ENCODE data around the gene SH3BP5.

The SH3BP5 gene

DNA sequence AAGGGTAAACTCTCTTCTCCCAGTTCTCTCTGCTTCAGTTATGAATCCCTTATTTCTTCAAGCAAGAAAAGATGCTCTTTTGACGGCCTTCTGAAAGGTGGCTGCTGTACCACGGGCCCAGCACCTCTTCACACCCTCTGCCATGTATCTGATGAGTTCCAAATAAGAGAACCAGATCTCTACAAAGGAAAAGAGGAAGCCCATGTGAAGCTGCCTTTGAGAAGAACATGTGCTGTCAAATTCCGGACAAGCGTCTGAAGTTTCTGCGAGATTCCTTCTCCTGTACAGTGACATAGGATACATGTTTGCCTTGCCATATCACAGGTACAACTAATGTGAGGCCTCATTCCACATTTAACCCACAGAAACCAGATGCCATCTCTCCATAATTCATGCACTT is 59.2 kb downstream of the SH3BP5 start:
- DNase-seq (ENCODE audit: low spot score) = no peak

DNA sequence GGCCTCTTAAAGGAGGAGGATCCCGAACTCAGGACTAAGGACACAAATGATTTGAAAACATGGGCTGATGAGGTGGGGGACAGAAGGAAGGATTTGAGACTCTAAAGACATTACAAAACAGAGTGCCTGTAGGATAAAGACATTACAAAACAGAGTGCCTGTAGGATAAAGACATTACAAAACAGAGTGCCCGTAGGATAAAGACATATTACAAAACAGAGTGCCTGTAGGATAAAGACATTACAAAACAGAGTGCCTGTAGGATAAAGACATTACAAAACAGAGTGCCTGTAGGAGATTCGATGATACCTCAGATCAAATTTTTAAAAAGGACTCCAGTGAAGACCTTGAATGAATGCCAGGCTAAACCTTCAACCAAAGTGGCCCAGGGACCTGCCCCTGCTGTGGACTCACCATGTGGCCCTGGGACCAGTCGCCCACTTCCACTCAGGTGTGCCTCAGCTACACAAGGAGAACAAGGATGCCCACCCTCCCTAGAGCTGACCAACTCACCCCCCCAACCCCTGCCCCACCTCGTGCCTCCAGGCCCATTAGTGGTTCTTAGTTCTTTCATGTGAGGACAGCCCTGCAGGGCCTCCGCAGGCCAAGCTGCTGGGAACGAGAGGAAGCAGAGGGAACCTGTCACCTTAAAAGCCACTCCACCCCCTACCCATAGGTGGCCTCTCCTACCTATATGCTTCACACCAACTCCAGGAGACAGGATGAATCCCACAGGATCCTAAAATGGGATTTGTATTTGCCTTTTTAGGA is 59.8 kb downstream of the SH3BP5 start:
- DNase-seq (ENCODE audit: low spot score) = no peak

DNA sequence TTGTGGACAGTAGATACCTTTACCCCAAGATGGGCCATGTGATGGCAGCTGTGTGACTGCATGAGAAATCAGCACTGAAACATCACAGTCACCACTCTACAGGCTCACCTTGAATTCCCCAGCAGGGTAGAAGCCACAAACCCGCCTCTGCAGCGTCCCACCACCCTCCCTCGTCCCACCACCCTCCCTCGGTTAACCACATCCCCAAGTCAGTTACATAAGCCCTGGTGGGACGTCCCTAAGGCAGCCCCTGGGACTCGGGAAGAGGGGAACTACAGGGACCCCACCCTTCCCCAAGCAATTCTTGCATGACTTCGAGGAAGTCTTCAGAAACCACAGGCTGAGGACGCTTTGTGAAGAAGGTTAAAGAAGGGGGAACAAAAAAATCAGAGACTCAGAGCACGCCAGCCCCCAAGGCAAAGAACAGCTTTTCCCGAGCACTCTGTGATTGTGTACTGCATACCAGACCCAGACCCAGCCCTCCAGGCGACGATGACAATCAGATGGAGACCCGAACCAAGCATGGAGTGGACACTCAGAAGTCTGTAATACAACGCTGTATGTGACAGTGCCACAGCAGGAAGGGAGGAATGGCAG is 60.5 kb downstream of the SH3BP5 start:
- no peak for DNase-seq (ENCODE audit: low spot score)

DNA sequence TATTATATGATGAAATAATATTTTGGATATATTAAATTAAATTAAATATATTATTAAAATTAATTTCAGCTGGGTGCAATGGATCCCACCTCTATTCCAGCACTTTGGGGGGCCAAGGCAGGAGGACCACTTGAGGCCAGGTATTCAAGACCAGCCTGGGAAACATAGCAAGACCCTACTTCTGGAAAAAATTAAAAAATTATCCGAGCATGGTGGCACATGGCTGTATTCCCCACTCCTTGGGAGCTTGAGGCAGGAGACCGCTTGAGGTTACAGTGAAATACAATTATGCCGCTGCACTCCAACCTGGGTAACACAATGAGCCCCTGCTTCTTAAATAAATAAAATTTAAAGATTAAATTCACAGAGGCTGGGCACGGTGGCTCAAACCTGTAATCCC is 61.4 kb downstream of the SH3BP5 start:
- DNase-seq (ENCODE audit: low spot score) = no peak

DNA sequence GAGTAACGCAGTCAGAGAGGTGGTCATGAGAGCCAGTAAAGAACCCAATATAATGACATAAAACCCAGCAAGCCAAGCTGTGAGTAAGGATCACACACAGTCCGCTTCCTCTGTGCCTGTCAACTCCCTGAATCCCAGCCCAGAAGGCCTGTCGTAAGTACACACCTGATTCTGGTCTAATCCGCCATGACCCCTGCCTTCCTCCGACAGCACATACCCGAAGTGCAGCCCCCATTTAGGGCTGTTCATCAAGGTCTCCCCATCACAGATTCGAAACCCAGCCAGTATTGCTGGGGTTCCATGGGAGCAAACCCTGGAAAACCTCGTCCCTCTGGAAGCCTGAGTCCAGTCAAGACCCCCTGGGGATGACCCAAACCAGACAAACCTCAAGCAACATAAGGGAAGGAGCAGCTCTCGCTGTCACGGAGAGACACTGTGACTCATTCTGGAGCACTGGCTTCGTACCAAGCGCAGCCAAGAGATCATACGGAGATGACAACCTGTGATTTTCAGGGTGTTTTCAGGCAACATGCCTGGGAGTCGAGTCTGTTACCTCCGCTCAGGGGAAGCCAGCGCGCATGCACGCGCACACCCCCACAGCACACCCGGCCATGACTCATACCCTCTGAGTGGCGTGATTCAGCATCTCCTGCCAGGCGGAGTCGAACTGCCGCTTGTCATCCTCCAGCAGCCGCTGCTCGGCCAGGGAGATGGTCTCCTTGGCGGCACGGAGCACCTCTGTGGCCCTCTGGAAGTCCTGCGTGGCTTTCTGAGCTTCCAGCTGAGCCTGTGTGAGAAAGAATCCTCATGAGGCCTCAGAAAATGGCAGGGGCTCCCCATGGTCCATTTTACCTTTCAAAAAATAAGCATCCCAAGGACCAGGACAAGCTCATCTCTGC is 63.0 kb downstream of the SH3BP5 start:
- DNase-seq (ENCODE audit: low spot score) = peak; percentile 88

DNA sequence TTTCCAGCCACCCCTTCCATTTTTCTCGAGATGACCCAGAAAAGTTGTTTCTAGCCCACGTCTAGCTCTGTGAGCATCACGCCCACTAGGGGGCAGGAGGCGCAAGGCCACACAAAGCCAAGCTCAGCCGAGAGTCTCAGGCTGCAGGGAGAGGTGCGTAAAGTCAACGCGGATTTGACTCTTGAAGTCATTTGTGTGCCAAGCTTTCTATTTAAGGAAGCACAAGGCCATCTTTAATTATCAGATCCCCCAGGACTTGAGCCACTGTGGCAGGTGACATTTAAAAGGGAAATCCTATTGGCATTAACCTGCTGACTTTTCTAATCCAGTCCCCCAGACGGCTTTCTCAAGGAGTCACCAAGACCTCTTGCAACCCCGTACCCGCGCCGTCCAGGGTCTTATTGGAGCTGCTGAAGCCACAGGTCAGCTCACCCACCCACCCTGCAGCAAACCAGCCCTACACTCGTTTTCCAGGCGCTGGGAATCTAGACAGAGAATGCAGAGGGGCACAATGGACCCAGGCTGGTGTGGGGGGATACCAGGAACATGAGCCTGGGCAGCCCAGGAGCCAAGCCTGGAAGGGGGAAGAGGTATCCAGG is 64.3 kb downstream of the SH3BP5 start:
- DNase-seq (ENCODE audit: low spot score) = peak; percentile 64

DNA sequence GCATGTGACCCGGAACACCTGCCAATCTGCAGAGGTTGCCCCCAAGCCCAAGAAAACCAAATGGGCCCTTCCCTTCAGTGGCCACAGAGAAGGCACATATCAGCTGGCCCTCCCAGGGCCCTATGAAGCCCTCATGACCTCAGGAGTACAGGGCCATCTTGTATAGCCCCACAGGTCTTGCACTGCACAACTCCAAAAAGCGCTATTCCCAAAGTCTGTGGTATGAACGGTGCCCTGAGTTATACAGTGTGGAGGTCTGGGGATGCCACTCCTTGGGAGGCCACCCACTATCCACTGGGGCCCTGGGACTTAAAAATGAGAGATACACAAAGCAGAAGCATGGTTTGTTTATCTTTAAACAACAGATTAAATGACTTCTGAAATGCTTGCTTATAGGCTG is 64.9 kb downstream of the SH3BP5 start:
- DNase-seq (ENCODE audit: low spot score) = no peak

DNA sequence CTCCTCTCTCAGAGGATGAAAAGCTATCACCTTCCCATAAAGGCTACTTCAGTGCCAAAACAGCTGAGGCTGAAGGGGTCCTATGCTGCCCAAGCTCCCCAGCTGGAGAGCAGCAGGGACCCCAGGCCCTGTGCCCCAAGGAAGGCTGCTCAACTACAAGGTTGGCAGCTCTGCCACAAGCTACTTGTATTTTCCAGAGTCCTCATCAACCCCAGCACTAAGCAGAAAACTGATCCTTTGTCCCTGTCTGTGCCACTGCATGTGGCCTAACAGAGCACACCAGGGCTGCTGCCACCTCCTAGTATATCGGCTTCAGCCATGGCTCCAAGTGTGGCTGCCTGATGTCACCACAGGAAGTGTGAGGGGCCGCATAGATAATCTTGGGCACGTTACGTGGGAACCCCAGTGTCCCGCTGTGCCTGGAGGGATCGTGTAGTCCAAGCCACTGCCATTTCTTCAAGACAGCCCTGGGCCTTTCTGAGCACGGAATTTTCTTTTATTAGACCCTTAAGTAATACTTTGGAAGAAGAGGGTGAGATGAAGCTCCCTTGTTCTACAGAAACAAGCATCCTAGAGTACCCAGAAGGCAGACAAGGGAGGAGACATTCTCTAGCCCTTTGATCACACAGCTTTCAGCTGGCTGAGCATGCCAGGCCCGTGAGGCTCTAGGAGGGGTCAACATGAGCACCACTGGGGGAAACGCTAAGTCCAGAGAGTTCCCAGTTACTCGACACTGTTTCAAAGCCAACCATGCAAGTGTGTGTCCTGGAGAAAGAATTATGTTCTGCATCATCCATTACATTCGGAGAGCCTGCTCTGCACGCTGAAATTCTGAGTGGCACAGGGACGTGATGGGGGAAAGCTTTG is 65.6 kb downstream of the SH3BP5 start:
- DNase-seq (ENCODE audit: low spot score) = no peak

DNA sequence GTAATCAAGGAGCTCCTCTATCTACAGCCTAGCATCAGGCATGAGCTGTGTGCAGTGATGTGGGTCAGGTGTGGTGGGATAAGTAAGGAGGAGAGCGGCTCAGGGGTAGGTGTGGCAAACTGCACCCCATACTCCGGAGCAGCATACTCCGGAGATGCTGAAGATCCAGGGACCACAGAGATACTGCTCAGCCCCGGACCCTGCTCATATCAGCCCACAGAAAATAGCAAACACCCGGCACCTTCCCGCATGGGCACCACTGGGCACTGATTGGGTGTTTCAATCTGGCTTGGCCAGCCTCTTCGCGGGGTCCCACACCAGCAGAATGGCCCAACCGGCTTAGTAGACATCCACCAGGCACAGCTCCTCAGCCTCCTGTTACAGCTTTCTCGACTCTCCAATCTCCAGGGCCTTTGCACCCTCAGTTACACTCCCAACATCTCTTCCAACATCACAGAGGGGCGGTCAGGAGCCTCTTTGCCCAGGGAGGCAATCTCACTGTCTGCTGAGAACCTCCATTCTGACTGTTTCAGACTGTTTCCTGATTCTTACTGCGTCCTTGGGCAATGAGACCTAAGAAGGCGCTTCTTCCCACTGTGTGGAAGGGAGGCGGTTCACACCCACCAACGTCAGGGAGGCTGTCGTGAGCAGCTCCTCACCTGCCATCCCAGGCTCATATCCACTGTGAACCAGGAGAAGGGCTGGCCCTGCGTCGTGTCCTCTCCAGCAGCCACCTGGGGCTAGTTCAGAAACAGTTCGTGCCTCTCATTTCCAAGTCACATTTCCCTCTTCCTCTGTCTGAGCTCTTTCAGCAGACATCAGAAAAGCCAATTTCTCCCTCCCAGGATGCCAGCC is 66.5 kb downstream of the SH3BP5 start:
- no peak for DNase-seq (ENCODE audit: low spot score)

DNA sequence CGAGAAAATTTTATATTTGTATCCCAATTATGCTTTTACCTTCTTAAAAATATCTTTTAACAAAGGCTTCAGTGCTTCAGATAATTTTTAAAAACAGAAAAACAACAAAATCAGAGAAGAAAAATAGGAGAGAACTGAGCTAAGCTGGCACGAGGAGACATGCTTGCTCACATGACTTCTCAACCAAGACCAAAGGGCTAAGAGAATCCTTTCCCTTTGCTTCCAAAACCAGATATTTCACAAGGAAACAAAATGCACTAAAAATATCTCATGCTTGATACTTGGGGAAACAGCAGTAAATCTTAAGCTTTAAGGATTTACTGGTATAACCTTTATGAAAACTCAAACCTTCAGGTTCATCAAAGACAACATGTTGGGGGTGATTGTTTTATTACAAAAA is 67.9 kb downstream of the SH3BP5 start:
- DNase-seq (ENCODE audit: low spot score) = no peak

DNA sequence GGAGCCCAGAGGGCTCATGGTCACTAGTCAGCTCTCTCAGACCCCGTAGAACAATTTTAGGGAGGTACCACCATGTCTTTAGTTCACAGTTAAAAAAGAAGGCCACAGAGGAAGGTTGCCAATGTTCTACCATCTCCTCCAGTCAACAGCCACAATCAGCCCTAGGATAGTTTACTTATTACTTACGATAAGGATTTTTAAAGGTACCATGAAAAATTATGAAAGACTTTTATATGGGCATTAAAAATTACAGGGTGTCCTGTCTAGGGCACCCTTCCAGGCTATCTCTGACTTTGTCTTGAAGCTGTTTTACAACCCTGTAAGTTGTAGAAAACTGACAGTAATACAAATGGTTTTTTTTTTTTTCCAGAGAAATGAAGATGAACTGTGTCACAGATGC is 68.5 kb downstream of the SH3BP5 start:
- DNase-seq (ENCODE audit: low spot score) = no peak

DNA sequence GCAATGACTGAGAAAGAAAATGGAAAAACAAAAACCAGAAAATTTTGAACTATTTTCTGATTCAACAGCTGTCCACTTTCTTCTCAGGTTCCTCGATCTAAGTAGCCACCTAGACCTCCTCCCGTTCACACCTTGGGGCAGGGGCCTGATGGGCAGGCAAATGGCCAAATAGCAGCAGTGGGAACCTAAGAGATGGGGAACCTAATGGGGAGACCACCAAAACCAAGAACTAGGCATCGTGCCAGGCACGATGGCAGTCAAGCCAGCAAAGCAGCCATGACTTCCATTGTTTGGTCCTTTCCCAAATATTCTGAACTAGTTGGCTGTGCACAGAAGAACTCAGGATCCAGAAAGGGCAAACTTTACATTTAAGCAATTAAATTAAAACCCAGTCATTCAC is 69.3 kb downstream of the SH3BP5 start:
- DNase-seq (ENCODE audit: low spot score) = no peak

DNA sequence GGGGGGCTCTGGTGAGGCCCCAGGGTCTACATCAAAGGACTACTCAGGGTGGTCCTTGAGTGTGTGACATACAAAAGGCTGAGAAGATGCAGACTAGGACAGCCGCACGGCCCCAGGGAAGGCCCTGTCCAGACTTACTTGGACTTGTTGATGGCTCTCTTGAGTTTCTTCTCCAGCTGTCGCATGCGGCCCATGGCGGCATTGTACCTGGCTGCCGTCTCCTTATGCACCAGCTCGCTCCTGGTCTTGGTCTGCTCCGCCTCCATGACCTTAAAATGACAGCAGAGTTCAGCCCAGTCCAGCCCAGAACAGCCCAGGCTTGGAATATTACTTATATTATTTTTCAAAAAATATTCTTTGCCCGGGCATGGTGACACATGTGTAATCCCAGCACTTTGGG is 70.4 kb downstream of the SH3BP5 start:
- no peak for DNase-seq (ENCODE audit: low spot score)

DNA sequence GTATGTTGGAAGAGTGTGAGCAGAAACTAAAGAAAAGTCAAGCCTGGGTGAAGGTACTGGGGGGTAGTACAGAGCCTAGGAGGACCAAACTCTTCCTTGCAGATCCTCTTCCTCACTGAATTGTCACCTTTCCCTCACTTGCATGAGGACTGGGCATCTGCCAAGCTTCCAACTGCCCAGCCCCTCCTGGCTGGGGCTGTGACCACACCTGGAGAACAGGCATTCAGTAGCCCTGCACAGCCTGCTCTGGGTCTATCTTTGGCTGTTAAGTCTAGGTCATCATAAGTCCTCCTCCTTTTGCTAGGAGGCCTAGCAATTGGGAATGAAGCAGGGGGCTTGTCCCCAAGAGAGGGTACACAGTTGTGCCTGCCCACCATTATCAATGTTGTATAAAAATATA is 71.1 kb downstream of the SH3BP5 start:
- DNase-seq (ENCODE audit: low spot score) = no peak

DNA sequence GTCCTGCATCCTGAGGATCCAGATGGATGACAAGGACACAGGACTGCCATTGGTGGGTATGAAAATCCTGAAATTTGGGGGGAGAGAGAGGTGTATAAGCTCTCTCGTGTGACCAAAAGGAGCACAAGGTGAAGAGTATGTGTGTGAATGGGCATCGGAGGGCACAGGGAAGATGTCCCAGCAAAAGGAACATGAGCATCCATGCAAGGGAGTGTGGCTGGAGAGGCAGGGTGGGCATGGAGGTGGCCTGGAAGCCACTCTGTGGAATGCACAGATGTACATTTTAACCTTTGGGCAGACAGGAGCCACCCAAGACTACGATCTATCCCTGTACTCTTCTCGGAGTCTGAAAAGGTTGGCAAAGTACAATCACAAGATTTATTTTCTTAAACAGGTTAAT is 71.9 kb downstream of the SH3BP5 start:
- DNase-seq (ENCODE audit: low spot score) = no peak

DNA sequence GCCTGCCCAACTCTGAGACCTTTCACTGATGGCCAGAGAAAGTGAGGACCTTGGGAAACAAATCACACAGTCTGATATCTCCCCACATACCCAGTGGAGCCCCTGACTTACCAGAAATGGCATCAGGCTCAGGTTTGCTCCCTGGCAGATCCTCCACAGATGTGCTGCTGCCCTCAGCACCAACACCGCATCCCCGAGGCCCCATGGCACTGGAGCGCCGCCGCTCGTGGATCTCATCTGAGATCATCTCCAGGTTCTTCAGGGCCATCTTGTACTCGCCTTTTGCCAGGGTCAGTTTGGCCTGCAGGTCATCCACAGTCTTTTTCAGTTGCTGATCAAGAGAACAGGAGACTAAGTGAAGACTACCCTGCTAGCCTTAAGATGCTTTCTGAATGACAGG is 73.7 kb downstream of the SH3BP5 start:
- DNase-seq (ENCODE audit: low spot score) = no peak

DNA sequence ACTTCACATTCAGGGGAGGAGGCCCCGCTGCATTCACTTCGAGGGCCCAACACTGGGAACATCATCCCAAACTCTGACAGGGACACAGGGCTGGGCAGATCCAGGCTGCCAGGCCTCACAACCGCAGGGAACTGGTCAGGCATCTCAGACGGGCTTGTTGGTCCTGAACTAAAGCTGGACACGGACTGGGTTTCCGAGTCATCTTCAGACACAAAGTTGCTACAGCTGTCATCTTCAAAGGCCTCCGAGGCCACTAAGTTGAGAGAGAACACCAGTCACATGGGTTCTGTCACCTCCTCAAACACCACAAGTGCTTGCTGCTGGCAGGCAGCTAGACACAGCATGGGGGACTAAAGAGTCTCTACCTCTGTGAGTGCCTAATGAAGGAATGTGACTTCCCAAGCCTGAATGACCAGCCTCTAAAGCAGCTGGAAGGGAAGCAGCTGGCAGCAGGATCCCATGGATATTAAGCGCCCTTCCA is 75.5 kb downstream of the SH3BP5 start:
- no peak for DNase-seq (ENCODE audit: low spot score)

DNA sequence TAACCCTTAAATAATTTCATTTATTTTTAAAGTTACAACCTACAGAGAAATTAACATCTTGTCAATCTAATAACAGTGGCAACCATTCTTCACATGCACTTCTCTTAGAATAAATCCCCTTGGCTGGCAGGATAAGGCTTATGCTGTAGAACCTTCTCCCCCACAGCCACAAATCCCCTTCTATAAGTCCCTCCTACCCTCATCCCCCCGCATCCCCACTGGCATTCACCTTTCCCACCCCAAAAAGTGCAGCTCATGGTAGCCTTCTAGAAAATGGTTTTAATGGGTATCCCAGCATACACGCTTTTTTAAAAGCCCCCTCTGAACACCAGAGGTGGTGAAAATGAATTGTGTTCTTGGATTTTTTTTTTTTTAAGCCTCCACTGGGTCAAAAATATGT is 77.2 kb downstream of the SH3BP5 start:
- no peak for DNase-seq (ENCODE audit: low spot score)

DNA sequence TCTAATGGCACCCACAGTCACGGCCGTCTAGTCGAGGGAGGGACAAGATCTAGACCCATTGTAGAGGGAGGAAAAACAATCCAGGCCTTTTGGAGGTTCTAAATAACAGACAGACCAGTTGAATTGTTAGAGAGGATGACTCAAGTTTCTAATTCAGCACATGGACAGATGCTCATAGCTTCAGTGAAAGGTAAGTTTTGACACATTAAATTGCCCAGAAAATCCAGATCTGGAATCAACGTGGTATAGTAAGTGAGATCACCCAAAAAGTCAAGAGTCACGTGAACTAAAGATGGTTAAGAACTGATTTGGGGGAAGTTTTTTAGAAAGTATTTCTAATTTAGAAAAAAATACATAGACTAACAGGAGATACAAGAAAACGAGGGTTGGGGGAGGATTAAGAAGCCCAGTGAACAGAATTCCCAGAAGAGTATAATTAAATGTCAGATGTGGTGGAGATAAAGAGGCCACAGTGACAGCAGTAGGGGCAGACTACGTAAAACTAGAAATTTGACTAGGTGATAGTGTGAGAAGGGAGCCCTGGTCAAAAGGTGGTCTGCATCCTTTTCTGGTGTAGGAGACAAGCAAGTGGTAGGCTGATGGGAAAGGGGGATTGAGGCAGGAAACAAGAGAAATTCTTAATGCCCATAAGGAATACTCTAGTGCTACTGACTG is 79.2 kb downstream of the SH3BP5 start:
- no peak for DNase-seq (ENCODE audit: low spot score)

DNA sequence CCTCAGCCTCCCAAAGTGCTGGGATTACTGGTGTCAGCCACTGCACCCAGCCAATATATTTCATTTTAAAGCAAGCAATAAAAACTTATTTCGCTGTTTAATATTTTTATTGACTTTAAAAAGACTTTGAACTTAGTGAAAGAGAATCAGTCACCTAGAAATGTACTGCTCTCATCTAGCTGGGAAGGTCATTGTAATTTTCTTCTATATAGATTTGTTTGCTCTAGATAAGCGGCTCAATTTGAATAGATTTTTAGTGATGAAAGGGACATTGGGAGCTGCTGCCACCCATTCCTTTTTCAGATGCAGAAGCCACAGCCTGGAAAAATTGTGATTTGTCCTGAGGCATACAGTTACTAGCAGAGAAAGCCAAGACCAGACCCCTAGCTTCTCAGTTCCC is 86.2 kb downstream of the SH3BP5 start:
- DNase-seq (ENCODE audit: low spot score) = no peak
